GM18909 (cell line): ENCODE data around the gene KIAA0825.
"Not testable (repeated sequence)": the region's sequence is repeated elsewhere in the genome, so short reads cannot be mapped to it uniquely, and the experiment has no call there.

Source experiments
- ATAC-seq: cut with Tn5 transposase; IDR thresholded peaks from one replicate; pipeline ENCODE4 v1.9.1; 2021; ENCODE audit warnings: mild to moderate bottlenecking; ENCODE audit not compliant: unreplicated experiment, poor library complexity

KIAA0825 gene

GRCh38 chr5:94391996-94392395 lies 226.4 kb downstream of the KIAA0825 start:
- ATAC-seq: no peak

GRCh38 chr5:94389515-94389899 lies 228.9 kb downstream of the KIAA0825 start:
- ATAC-seq: no peak

GRCh38 chr5:94388773-94389514 lies 229.5 kb downstream of the KIAA0825 start:
- ATAC-seq: no peak

GRCh38 chr5:94385767-94386166 lies 232.6 kb downstream of the KIAA0825 start:
- ATAC-seq: no peak

- no peak for ATAC-seq
Measured at GRCh38 chr5:94378062-94378461, 240.3 kb downstream of the KIAA0825 start.

GRCh38 chr5:94376672-94377345 lies 241.6 kb downstream of the KIAA0825 start:
- no peak for ATAC-seq

- no peak for ATAC-seq
Measured at GRCh38 chr5:94375801-94376200, 242.6 kb downstream of the KIAA0825 start.

GRCh38 chr5:94374336-94374735 lies 244.1 kb downstream of the KIAA0825 start:
- ATAC-seq: no peak

GRCh38 chr5:94367900-94368299 lies 250.5 kb downstream of the KIAA0825 start:
- no peak for ATAC-seq

- no peak for ATAC-seq
Measured at GRCh38 chr5:94366811-94367210, 251.6 kb downstream of the KIAA0825 start.

GRCh38 chr5:94362857-94363256 lies 255.5 kb downstream of the KIAA0825 start:
- ATAC-seq: no peak

GRCh38 chr5:94361832-94362796 lies 256.3 kb downstream of the KIAA0825 start:
- no peak for ATAC-seq

GRCh38 chr5:94361161-94361560 lies 257.2 kb downstream of the KIAA0825 start:
- ATAC-seq: no peak

GRCh38 chr5:94360382-94361130 lies 257.8 kb downstream of the KIAA0825 start:
- no peak for ATAC-seq

- ATAC-seq: no peak
Measured at GRCh38 chr5:94359880-94360279, 258.5 kb downstream of the KIAA0825 start.

- no peak for ATAC-seq
Measured at GRCh38 chr5:94355811-94356210, 262.6 kb downstream of the KIAA0825 start.

GRCh38 chr5:94354837-94355485 lies 263.4 kb downstream of the KIAA0825 start:
- ATAC-seq: not testable (repeated sequence)

- no peak for ATAC-seq
Measured at GRCh38 chr5:94353605-94354004, 264.8 kb downstream of the KIAA0825 start.

- no peak for ATAC-seq
Measured at GRCh38 chr5:94347130-94347529, 271.3 kb downstream of the KIAA0825 start.

GRCh38 chr5:94345257-94345656 lies 273.1 kb downstream of the KIAA0825 start:
- no peak for ATAC-seq
